ENCODE results near the gene UPK3BL1.
"Not testable (repeated sequence)": the region's sequence is repeated elsewhere in the genome, so short reads cannot be mapped to it uniquely, and the experiment has no call there.

UPK3BL1 gene

GRCh38 chr7:102630622-102631021 is 12.0 kb downstream of the UPK3BL1 start:
- not testable (repeated sequence) for H3K36me3 ChIP-seq (ENCODE audit: control insufficient read depth in 1 of 2, insufficient read depth in 2 of 2, low read depth in 1 of 2, low read length in 2 of 2); H4K8ac ChIP-seq (ENCODE audit: low read length); H4K91ac ChIP-seq (ENCODE audit: low read length); H3K4me1 ChIP-seq (ENCODE audit: control insufficient read depth, insufficient read depth, low read depth, low read length); H3K4ac ChIP-seq (ENCODE audit: low read depth in 1 of 2, low read length in 2 of 2); H2AFZ ChIP-seq (ENCODE audit: low read depth, low read length); H2BK120ac ChIP-seq (ENCODE audit: low read depth, low read length); H3K27ac ChIP-seq (ENCODE audit: low read length, poor library complexity, severe bottlenecking); H3K27me3 ChIP-seq (ENCODE audit: control insufficient read depth in 1 of 2, insufficient read depth in 1 of 2, low read length in 2 of 2); DNase-seq; H2BK5ac ChIP-seq (ENCODE audit: low read depth, low read length, poor library complexity, severe bottlenecking); H2BK15ac ChIP-seq (ENCODE audit: low read depth, poor library complexity, severe bottlenecking); H3K4me2 ChIP-seq (ENCODE audit: low read length, poor library complexity, severe bottlenecking); H3K9me3 ChIP-seq (ENCODE audit: control insufficient read depth, low read length); H2BK12ac ChIP-seq (ENCODE audit: low read length in 2 of 2); H3K4me3 ChIP-seq (ENCODE audit: insufficient read depth in 1 of 2, low read depth in 1 of 2, low read length in 2 of 2); H2AK5ac ChIP-seq (ENCODE audit: low read length, severe bottlenecking); H3K9ac ChIP-seq (ENCODE audit: low read length); H3K14ac ChIP-seq (ENCODE audit: low read length in 2 of 2); H3K23ac ChIP-seq (ENCODE audit: low read length in 2 of 2); H3K18ac ChIP-seq (ENCODE audit: low read depth in 1 of 2, low read length in 2 of 2); H3K79me1 ChIP-seq (replicated peaks; ENCODE audit: low read length, poor library complexity, severe bottlenecking)
- WGBS, result no CpG with 5 or more reads among the region's 9 CpGs

- H3K27ac ChIP-seq (ENCODE audit: low read length, poor library complexity, severe bottlenecking); H3K4ac ChIP-seq (ENCODE audit: low read depth in 1 of 2, low read length in 2 of 2); H3K36me3 ChIP-seq (ENCODE audit: control insufficient read depth in 1 of 2, insufficient read depth in 2 of 2, low read depth in 1 of 2, low read length in 2 of 2); H4K91ac ChIP-seq (ENCODE audit: low read length); H2BK5ac ChIP-seq (ENCODE audit: low read depth, low read length, poor library complexity, severe bottlenecking); H3K9ac ChIP-seq (ENCODE audit: low read length); DNase-seq; H3K79me1 ChIP-seq (replicated peaks; ENCODE audit: low read length, poor library complexity, severe bottlenecking); H3K23ac ChIP-seq (ENCODE audit: low read length in 2 of 2); H3K14ac ChIP-seq (ENCODE audit: low read length in 2 of 2); H3K4me3 ChIP-seq (ENCODE audit: insufficient read depth in 1 of 2, low read depth in 1 of 2, low read length in 2 of 2); H3K9me3 ChIP-seq (ENCODE audit: control insufficient read depth, low read length); H4K8ac ChIP-seq (ENCODE audit: low read length); H2AFZ ChIP-seq (ENCODE audit: low read depth, low read length); H2BK12ac ChIP-seq (ENCODE audit: low read length in 2 of 2); H2BK120ac ChIP-seq (ENCODE audit: low read depth, low read length); H3K18ac ChIP-seq (ENCODE audit: low read depth in 1 of 2, low read length in 2 of 2); H3K4me2 ChIP-seq (ENCODE audit: low read length, poor library complexity, severe bottlenecking); H2AK5ac ChIP-seq (ENCODE audit: low read length, severe bottlenecking); H2BK15ac ChIP-seq (ENCODE audit: low read depth, poor library complexity, severe bottlenecking); H3K4me1 ChIP-seq (ENCODE audit: control insufficient read depth, insufficient read depth, low read depth, low read length); H3K27me3 ChIP-seq (ENCODE audit: control insufficient read depth in 1 of 2, insufficient read depth in 1 of 2, low read length in 2 of 2): not testable (repeated sequence)
- no CpG with 5 or more reads among the region's 8 CpGs for WGBS
These were observed 15.2 kb downstream of the UPK3BL1 start for GRCh38 chr7:102627271-102627904.

- H3K36me3 ChIP-seq (ENCODE audit: control insufficient read depth in 1 of 2, insufficient read depth in 2 of 2, low read depth in 1 of 2, low read length in 2 of 2); H4K91ac ChIP-seq (ENCODE audit: low read length); H3K4ac ChIP-seq (ENCODE audit: low read depth in 1 of 2, low read length in 2 of 2); DNase-seq; H2BK5ac ChIP-seq (ENCODE audit: low read depth, low read length, poor library complexity, severe bottlenecking); H4K8ac ChIP-seq (ENCODE audit: low read length); H3K4me1 ChIP-seq (ENCODE audit: control insufficient read depth, insufficient read depth, low read depth, low read length); H2AFZ ChIP-seq (ENCODE audit: low read depth, low read length); H2BK120ac ChIP-seq (ENCODE audit: low read depth, low read length); H2BK12ac ChIP-seq (ENCODE audit: low read length in 2 of 2); H3K4me3 ChIP-seq (ENCODE audit: insufficient read depth in 1 of 2, low read depth in 1 of 2, low read length in 2 of 2); H3K14ac ChIP-seq (ENCODE audit: low read length in 2 of 2); H2AK5ac ChIP-seq (ENCODE audit: low read length, severe bottlenecking); H3K27me3 ChIP-seq (ENCODE audit: control insufficient read depth in 1 of 2, insufficient read depth in 1 of 2, low read length in 2 of 2); H3K4me2 ChIP-seq (ENCODE audit: low read length, poor library complexity, severe bottlenecking); H3K9ac ChIP-seq (ENCODE audit: low read length); H3K9me3 ChIP-seq (ENCODE audit: control insufficient read depth, low read length); H2BK15ac ChIP-seq (ENCODE audit: low read depth, poor library complexity, severe bottlenecking); H3K23ac ChIP-seq (ENCODE audit: low read length in 2 of 2); H3K79me1 ChIP-seq (replicated peaks; ENCODE audit: low read length, poor library complexity, severe bottlenecking); H3K18ac ChIP-seq (ENCODE audit: low read depth in 1 of 2, low read length in 2 of 2); H3K27ac ChIP-seq (ENCODE audit: low read length, poor library complexity, severe bottlenecking): not testable (repeated sequence)
- WGBS, result no CpG with 5 or more reads among the region's 8 CpGs
These were observed 24.5 kb downstream of the UPK3BL1 start for GRCh38 chr7:102618122-102618521.

- H2BK12ac ChIP-seq (ENCODE audit: low read length in 2 of 2); H3K23ac ChIP-seq (ENCODE audit: low read length in 2 of 2); H3K9me3 ChIP-seq (ENCODE audit: control insufficient read depth, low read length); H3K9ac ChIP-seq (ENCODE audit: low read length); H4K91ac ChIP-seq (ENCODE audit: low read length); H4K8ac ChIP-seq (ENCODE audit: low read length); H2AK5ac ChIP-seq (ENCODE audit: low read length, severe bottlenecking); H3K27me3 ChIP-seq (ENCODE audit: control insufficient read depth in 1 of 2, insufficient read depth in 1 of 2, low read length in 2 of 2); H3K14ac ChIP-seq (ENCODE audit: low read length in 2 of 2); H3K79me1 ChIP-seq (replicated peaks; ENCODE audit: low read length, poor library complexity, severe bottlenecking); H3K27ac ChIP-seq (ENCODE audit: low read length, poor library complexity, severe bottlenecking); H3K4ac ChIP-seq (ENCODE audit: low read depth in 1 of 2, low read length in 2 of 2); H3K36me3 ChIP-seq (ENCODE audit: control insufficient read depth in 1 of 2, insufficient read depth in 2 of 2, low read depth in 1 of 2, low read length in 2 of 2); H3K4me1 ChIP-seq (ENCODE audit: control insufficient read depth, insufficient read depth, low read depth, low read length); H2AFZ ChIP-seq (ENCODE audit: low read depth, low read length); H2BK120ac ChIP-seq (ENCODE audit: low read depth, low read length); H2BK15ac ChIP-seq (ENCODE audit: low read depth, poor library complexity, severe bottlenecking); H2BK5ac ChIP-seq (ENCODE audit: low read depth, low read length, poor library complexity, severe bottlenecking): not testable (repeated sequence)
- WGBS, result no CpG with 5 or more reads among the region's 62 CpGs
- Histone ChIP-seq H3K4me3 (ENCODE audit: insufficient read depth in 1 of 2, low read depth in 1 of 2, low read length in 2 of 2) (peak within 1 kb of the TSS in 1 of 2 experiments; percentile 48), H3K4me2 (ENCODE audit: low read length, poor library complexity, severe bottlenecking) (peak within 1 kb of the TSS; percentile 36), H3K18ac (ENCODE audit: low read depth in 1 of 2, low read length in 2 of 2) (peak within 1 kb of the TSS in 1 of 2 experiments; percentile 73)
- peak; percentile 1 for DNase-seq
These were observed 26.0 kb downstream of the UPK3BL1 start, which contains the start of gene RASA4 for GRCh38 chr7:102616507-102617125. RASA4 (minus strand) TSS chr7:102616756; CDS start chr7:102616689, 67 bp downstream.

Measured in mesenchymal stem cell (in vitro differentiated cells and primary cell).